DOHH2 (cell line): ENCODE data around the gene HCN3.

Source experiments
- H3F3A ChIP-seq: fragments of 200-600 bp; sonication (generic), shearing (Covaris generic); 2 replicates; pipeline ENCODE4 v1.6.0; 2016; ENCODE audit warnings: antibody characterized with exemption, mild to moderate bottlenecking; ENCODE audit not compliant: control insufficient read depth, insufficient read depth
- H3K27ac ChIP-seq: fragments of 200-600 bp; sonication (generic); 2 replicates; pipeline ENCODE4 v1.5.1; 2014; ENCODE audit warnings: low read depth, mild to moderate bottlenecking, low read length, moderate library complexity
- H3K27me3 ChIP-seq: fragments of 200-600 bp; sonication (generic); 2 replicates; pipeline ENCODE4 v1.6.1; 2014; ENCODE audit warnings: mild to moderate bottlenecking, low read length, mixed read lengths; ENCODE audit not compliant: control insufficient read depth
- H3K36me3 ChIP-seq: fragments of 200-600 bp; sonication (generic); 2 replicates; pipeline ENCODE4 v1.6.1; 2014; ENCODE audit warnings: mild to moderate bottlenecking, low read length, moderate library complexity, mixed read lengths; ENCODE audit not compliant: control insufficient read depth
- H3K4me1 ChIP-seq: fragments of 200-600 bp; sonication (generic); 2 replicates; pipeline ENCODE4 v1.6.1; 2014; ENCODE audit warnings: mild to moderate bottlenecking, low read length, mixed read lengths; ENCODE audit not compliant: control insufficient read depth
- H3K4me2 ChIP-seq: fragments of 200-600 bp; sonication (generic); 2 replicates; pipeline ENCODE4 v1.6.0; 2014; ENCODE audit warnings: mild to moderate bottlenecking, low read length, moderate library complexity
- H3K4me3 ChIP-seq: fragments of 200-600 bp; sonication (generic); 2 replicates; pipeline ENCODE4 v1.5.1; 2014; ENCODE audit warnings: mild to moderate bottlenecking, low read length, mixed read lengths
- H3K79me2 ChIP-seq: fragments of 200-600 bp; sonication (generic); 2 replicates; pipeline ENCODE4 v1.6.1; 2014; ENCODE audit warnings: mild to moderate bottlenecking, low read length, mixed read lengths; ENCODE audit not compliant: control insufficient read depth
- H3K9me2 ChIP-seq: fragments of 200-600 bp; sonication (generic); replicated peaks from 2 replicates; pipeline ENCODE4 v1.6.1; 2014; ENCODE audit warnings: mild to moderate bottlenecking, low read length, mixed read lengths; ENCODE audit not compliant: control insufficient read depth
- H3K9me3 ChIP-seq: fragments of 200-600 bp; sonication (generic); 2 replicates; pipeline ENCODE4 v1.6.1; 2014; ENCODE audit warnings: antibody characterized with exemption, low read length, mixed read lengths; ENCODE audit not compliant: control insufficient read depth, insufficient read depth
- H4K20me1 ChIP-seq: fragments of 200-600 bp; sonication (generic); 2 replicates; pipeline ENCODE4 v1.6.0; 2014; ENCODE audit warnings: low read depth, mild to moderate bottlenecking, antibody characterized with exemption, low read length, moderate library complexity; ENCODE audit not compliant: control insufficient read depth, insufficient read depth
- EZH2phosphoT487 ChIP-seq: fragments of 200-600 bp; sonication (generic); IDR thresholded peaks from 2 replicates; pipeline ENCODE4 v1.6.1; 2017; ENCODE audit warnings: borderline replicate concordance, mild to moderate bottlenecking, antibody characterized with exemption, low read length, moderate library complexity, mixed read lengths
- TF ChIP-seq, protein P1 (sequence below): fragments of 200-600 bp; sonication (generic); IDR thresholded peaks from one replicate; pipeline ENCODE4 v1.5.1; 2014; ENCODE audit warnings: antibody characterized with exemption, mild to moderate bottlenecking, low read depth, low read length; ENCODE audit not compliant: poor library complexity, severe bottlenecking

HCN3 gene

DNA sequence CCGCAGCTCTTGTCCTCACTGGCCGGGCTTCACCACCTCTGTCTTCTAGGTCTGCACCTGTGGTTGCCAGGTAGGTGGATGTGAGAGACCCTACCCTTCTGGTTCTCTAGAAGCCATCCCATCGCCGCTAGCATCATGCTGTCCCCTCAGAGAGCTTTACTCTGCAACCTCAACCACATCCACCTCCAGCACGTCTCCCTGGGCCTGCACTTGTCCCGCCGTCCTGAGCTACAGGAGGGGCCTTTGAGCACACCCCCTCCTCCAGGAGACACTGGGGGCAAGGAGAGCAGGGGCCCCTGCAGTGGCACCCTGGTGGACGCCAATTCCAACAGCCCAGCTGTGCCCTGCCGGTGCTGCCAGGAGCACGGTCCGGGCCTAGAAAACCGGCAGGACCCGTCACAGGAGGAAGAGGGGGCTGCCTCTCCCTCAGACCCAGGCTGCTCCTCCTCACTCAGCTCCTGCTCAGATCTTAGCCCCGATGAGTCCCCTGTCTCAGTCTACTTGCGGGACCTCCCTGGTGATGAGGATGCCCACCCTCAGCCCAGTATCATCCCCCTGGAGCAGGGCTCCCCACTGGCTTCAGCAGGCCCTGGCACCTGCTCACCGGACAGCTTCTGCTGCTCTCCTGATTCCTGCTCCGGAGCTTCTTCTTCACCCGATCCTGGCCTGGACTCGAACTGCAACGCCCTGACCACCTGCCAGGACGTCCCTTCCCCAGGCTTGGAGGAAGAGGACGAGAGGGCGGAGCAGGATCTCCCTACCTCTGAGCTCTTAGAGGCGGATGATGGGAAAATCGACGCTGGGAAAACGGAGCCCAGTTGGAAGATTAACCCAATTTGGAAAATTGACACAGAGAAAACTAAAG is 44.6 kb downstream of the HCN3 start:
- Histone ChIP-seq H3K27ac (no peak overlapping the region), H3K4me3 (peak overlapping the region; percentile 99)

DNA sequence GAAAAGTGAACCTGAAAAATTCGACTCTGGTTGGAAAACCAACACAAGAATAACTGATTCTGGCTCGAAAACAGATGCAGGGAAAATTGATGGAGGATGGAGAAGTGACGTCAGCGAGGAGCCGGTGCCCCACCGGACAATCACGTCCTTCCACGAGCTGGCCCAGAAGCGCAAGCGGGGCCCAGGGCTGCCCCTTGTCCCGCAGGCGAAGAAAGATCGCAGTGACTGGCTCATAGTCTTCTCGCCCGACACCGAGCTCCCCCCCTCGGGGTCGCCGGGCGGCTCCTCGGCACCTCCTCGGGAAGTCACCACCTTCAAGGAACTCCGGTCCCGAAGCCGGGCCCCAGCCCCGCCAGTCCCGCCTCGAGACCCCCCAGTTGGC is 45.3 kb downstream of the HCN3 start:
- peaks cover 43% of the 10 kb centered on the region for H3K36me3 ChIP-seq
- no peak overlapping the region for H3K27ac ChIP-seq
- H3K4me3 ChIP-seq: peak overlapping the region; percentile 99
- H3K9me2 ChIP-seq: no peaks in the 10 kb centered on the region
- H3K27me3 ChIP-seq: no peaks in the 10 kb centered on the region
- H3K9me3 ChIP-seq: no peaks in the 10 kb centered on the region
- TF ChIP-seq, protein P1, sequence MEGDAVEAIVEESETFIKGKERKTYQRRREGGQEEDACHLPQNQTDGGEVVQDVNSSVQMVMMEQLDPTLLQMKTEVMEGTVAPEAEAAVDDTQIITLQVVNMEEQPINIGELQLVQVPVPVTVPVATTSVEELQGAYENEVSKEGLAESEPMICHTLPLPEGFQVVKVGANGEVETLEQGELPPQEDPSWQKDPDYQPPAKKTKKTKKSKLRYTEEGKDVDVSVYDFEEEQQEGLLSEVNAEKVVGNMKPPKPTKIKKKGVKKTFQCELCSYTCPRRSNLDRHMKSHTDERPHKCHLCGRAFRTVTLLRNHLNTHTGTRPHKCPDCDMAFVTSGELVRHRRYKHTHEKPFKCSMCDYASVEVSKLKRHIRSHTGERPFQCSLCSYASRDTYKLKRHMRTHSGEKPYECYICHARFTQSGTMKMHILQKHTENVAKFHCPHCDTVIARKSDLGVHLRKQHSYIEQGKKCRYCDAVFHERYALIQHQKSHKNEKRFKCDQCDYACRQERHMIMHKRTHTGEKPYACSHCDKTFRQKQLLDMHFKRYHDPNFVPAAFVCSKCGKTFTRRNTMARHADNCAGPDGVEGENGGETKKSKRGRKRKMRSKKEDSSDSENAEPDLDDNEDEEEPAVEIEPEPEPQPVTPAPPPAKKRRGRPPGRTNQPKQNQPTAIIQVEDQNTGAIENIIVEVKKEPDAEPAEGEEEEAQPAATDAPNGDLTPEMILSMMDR: no peak
- no peak for TF ChIP-seq EZH2phosphoT487
- peaks cover 48% of the 10 kb centered on the region for H3K4me1 ChIP-seq
- peaks cover 10% of the 10 kb centered on the region for H3K79me2 ChIP-seq
- H3F3A ChIP-seq: peaks cover 30% of the 10 kb centered on the region
- H4K20me1 ChIP-seq: 0 out of 2 replicates have a peak, but pooled peaks cover 4% of the 10 kb centered on the region
- peak overlapping the region; percentile 100 for H3K4me2 ChIP-seq

More for the DNA sequence above, 44.6 kb downstream of the HCN3 start:
- Histone ChIP-seq H3K27me3 (no peaks in the 10 kb centered on the region), H3K79me2 (peaks cover 10% of the 10 kb centered on the region), H3K9me2 (no peaks in the 10 kb centered on the region), H3K4me1 (peaks cover 48% of the 10 kb centered on the region), H3K36me3 (peaks cover 46% of the 10 kb centered on the region), H3K9me3 (no peaks in the 10 kb centered on the region), H3K4me2 (peak overlapping the region; percentile 100), H4K20me1 (0 out of 2 replicates have a peak, but pooled peaks cover 4% of the 10 kb centered on the region), H3F3A (peaks cover 32% of the 10 kb centered on the region)
- TF ChIP-seq, protein P1: no peak
- no peak for TF ChIP-seq EZH2phosphoT487

DNA sequence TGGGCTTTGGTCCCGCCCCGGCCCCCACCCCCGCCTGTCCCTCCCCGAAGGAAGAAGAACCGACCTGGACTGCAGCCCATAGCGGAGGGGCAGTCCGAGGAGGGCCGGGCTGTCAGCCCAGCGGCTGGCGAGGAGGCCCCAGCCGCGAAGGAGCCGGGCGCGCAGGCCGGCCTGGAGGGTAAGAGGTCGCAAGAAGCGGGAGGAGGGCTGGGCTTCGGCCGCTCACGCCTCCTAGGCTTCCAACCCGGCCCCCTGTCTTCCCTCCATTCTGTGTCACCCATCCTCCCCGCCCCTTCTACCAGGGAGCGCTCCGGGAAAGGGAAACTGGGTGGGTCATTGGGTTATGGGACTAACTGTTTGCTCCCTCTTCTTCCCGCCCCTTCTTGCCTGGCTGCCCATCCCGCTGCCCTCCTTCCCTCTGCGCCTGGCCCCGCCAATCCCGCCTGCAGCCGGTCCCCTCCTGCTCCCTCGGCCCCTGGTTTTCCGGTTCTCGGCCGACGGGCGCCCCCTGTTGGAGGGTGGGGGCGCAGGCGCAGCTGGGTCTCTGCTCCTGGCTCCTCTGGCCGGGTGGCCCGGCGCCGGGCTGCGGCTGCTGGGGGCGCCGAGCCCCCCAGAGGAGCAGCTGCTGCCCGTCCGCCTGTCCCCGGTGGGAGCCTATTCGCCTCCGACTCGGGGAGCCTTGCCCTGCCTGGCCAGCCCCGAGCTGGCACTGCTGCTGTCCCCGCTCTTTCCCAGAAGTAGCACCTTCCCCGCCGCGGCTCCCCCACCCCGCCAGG is 45.9 kb downstream of the HCN3 start:
- Histone ChIP-seq H3K79me2 (peaks cover 10% of the 10 kb centered on the region), H3K27ac (peak overlapping the region; percentile 89), H3K27me3 (no peaks in the 10 kb centered on the region), H3K4me2 (peak overlapping the region; percentile 100), H3K4me3 (peak overlapping the region; percentile 99), H3F3A (peaks cover 24% of the 10 kb centered on the region), H3K9me2 (no peaks in the 10 kb centered on the region), H3K4me1 (peaks cover 45% of the 10 kb centered on the region), H3K36me3 (peaks cover 43% of the 10 kb centered on the region), H3K9me3 (no peaks in the 10 kb centered on the region), H4K20me1 (0 out of 2 replicates have a peak, but pooled peaks cover 4% of the 10 kb centered on the region)
- TF ChIP-seq EZH2phosphoT487: no peak
- TF ChIP-seq, protein P1: peak; percentile 88
